Measurements from ENCODE around the gene ASF1A.
"Not testable (repeated sequence)": the region's sequence is repeated elsewhere in the genome, so short reads cannot be mapped to it uniquely, and the experiment has no call there.

ASF1A gene

DNA sequence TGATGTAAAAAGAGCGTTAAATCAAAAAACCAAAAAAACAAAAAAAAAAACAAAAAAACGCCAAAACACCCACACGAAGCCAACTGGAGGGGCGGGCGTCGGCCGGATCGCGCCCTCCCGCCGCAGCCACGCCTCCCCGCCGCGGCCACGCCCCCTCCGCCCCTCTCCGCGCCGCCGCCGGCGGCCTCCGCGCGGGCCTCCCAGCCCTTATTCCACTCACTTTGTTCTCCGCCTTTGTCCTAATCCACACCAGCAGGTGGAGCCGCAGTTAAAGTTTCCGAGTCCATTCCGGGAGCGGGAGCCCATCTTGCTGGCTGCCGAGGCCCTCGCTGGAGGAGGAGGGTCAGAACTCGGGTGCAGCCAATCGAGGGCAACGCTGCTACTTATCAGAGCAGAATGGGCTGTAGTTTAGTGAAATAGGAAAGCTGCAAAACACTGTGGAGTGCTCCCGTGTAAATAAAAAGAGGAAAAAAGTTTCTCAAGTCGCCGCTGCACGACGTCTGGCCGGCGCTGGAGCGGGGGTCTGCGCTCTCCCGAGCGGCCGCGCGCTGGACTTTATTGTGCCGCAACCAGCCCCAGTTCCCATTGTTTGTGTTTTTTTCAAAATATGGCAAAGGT is at the start of gene ASF1A:
TSS of gene ASF1A (plus strand) at position 346 of the 618 bp plus-strand sequence. CDS start at position 608, 262 bp downstream.
- DNase-seq = peak; percentile 98

DNA sequence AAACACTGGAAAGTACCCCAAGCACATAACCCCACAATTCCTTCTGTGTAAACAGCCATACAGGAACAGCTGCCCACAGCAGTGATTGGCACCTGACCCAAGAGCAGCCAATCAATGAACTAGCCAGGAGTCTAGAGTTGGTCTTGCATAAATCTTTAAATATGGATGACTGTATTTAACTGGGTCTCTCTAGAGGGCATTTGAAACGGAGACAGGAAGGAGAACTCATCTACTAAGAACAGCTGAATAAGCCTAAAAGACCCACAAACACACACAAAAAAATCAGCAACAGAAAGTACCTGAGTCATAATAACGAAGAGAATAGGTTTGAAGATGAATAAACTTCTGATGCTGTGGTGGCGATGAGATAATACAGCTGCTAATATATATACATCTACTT is 49.0 kb upstream of the ASF1A start:
- DNase-seq = no peak

DNA sequence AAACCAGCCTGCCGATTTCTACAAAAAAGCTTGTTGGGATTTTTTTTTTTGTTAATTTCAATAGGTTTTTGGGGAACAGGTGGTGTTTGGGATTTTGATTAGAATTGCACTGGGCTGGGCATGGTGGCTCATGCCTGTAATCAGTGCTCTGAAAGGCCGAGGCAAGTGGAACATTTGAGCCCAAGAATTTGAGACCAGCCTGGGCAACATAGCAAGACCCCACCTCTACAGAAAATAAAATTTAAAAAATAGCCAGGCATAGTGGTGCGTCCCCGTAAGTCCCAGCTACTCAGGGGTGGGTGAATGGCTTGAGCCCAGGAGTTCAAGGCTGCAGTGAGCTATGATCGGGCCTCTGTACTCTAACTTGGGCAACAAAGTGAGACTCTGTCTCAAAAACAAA is 40.5 kb upstream of the ASF1A start:
- DNase-seq = no peak

DNA sequence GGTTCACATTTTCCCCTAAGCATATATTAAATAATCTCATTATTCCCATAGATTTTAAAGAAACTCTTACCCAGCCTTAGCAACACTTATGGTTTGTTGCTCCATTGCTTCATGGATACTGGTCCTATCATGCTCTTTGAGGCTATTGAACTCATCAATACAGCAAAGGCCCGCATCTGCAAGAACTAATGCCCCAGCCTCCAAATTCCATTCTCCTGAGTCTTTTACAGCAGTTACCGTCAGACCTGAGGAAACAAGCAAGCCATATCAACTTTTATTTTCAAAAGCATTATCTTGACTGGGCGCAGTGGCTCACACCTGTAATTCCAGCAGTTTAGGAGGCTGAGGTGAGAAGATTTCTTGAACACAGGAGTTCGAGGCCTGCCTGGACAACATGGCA is 37.7 kb upstream of the ASF1A start:
- no peak for DNase-seq

DNA sequence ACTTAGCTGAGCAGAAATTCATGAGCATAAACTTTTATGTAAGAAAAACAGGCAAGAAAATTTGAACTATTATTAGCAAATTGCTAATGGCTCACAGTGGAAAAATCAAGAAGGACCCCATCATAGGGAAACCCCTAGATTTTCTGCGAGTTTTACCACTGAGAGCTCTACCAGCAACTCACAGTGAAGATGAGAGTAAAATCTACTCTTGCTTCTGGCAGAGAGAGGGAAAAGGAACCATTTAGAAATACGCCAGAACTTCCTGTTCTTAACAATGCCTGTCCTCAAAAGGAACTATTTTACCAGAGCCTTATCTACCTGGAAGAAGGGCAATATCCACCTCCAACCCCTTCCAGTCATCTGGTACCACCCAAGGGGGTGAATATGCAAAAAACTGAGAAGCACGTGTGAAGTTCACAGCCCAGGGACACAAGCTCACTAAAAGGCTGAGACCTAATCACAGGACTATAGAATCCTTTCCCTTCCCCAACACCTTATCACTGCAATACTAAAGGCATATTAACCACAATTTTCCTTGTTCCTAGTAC is 34.4 kb upstream of the ASF1A start:
- no peak for DNase-seq

- DNase-seq = no peak
Measured at GRCh38 chr6:118860363-118860762, 33.6 kb upstream of the ASF1A start.

GRCh38 chr6:118860880-118861279 is 33.1 kb upstream of the ASF1A start:
- DNase-seq = no peak

GRCh38 chr6:118862443-118862842 is 31.5 kb upstream of the ASF1A start:
- DNase-seq = no peak

DNA sequence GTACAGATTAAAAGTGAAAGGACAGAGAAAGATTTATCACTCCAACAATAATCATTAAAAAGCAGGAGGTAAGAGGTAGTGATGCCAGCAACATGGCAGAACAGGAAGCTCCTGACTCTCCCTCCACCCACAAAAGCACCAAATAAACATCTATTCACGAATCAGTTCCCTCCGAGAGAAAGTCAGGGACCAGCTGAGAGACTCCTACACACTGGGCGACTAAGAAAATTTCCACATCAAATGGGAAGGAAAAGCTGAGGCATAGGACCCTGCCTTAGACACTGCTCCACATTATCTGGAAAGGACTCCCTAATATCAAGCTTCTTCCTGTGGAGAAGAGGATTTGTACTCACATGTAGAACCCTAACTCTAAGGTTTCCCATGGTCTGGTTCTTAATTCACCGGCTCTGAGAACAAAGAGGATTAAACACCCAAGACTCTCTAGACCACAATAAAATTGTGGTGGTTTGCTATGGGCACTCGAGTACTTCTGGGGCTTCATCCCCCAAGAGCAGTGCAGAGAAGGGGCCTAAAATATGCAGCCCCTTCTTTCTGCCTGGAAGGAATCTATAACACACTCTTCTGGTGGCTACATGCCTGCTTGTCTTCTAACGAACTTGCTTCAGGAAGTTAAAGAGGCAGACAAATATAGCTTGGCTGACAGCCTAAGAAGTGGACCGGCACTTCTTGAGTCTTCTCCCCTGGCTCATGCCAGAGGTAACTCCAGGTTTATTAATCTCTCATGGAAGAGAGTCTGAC is 29.4 kb upstream of the ASF1A start:
- DNase-seq = no peak

DNA sequence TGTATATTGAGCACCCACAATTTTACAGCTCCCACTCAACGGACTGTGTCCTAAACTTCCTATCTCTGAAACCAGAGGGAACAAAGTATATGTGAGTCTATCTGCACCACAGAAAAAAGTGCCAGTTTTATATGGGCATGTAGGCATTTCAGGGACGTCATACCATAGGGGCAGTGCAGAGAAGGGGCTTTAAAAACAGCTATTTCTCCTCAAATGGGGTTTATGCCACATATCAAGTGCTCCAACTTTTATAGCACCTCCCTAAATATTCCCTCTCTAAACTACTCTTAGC is 28.9 kb upstream of the ASF1A start:
- no peak for DNase-seq

GRCh38 chr6:118867181-118867580 is 26.8 kb upstream of the ASF1A start:
- no peak for DNase-seq

GRCh38 chr6:118868901-118869300 is 25.1 kb upstream of the ASF1A start:
- DNase-seq = not testable (repeated sequence)

DNA sequence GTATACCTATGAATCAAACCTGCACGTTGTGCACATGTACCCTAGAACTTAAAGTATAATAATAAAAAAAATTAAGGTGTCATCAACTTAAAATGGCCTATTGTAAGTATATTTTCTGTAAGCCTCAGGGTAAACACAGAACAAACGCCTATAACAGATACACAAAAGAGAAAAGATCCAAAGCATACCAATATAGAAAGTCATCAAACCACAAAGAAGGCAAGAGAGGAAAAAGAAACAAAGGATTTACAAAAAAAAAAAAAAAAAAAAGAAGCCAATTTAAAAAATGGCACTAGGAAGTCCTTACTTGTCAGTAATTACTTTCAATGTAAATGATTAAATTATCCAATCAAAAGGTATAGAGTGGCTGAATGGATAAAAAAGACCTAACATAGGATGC is 24.6 kb upstream of the ASF1A start:
- DNase-seq = peak; percentile 17

DNA sequence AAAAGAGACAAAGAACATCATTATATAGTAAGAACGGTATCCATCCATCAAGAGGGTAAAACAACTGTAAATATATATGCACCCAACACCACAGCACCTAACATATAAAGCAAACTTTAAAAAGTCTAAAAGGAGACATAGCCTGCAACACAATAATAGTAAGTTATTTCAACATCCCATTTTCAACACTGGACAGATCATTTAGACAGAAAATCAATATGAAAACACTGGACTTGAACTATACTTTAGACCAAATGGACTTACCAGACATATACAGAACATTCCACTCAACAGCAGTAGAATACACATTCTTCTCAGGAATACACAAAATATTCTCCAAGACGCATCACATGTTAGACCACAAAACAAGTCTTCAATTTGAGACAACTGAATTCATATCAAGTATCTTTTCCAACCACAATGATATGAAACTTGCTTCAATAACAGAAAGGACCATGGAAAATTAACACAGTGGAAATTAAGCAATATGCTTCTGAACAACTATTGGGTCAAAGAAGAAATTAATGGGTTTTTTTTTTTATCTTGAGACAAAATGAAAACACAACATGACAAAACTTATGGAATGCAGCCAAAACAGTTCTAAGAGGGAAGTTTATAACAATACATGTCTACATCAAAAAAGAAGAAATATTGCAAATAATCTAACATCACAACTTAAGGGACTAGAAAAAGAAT is 23.9 kb upstream of the ASF1A start:
- peak; percentile 3 for DNase-seq

DNA sequence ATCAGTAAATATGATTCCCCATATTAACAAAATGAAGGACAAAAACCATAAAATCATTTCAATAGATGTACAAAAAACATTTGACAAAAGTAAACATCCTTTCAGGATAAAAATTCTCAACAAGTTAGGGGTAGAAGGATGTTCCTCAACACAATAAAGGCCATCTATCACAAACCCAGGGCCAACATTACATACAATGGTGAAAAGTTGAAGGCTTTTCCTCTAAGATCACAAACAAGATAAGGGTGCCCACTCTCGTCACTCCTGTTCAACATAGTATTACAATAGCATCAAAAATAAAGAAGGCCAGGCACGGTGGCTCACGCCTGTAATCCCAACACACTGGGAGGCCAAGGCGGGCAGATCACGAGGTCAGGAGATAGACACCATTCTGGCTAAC is 22.6 kb upstream of the ASF1A start:
- DNase-seq = no peak

- DNase-seq = no peak
Measured at GRCh38 chr6:118872318-118872717, 21.6 kb upstream of the ASF1A start.

DNA sequence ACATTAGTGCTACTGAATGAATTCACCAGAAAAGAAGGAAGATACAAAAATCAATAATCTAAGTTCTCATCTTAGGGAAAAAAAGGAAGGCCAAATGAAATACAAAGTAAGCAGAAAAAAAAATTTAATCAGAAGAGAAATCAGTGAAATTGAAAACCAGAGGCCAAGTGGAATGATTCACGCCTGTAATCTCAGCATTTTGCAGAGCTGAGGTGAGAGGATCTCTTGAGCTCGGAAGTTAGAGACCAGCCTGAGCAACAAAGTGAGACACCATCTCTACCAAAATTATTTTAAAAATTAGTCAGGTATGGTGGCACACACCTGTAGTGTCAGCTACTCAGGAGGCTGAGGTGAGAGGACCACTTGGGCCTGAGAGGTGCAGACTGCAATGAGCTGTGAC is 21.2 kb upstream of the ASF1A start:
- DNase-seq = no peak

- DNase-seq = no peak
Measured at GRCh38 chr6:118873239-118873638, 20.7 kb upstream of the ASF1A start.

DNA sequence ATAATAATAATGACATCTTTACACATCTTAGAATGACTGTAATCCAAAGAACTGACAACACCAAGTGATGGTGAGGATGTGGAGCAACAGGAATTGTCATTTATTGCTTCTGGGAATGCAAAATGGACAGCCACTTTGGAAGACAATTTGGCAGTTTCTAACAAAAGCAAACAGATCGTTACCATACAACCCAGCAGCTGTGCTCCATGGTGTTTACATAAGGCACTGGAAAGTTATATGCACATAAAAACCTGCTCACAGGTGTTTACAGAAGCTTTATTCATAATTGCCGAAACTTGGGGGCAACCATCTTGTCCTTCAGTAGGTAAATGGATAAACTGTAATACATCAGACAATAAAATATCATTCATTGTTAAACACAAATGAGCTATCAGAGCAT is 18.3 kb upstream of the ASF1A start:
- no peak for DNase-seq

- no peak for DNase-seq
Measured at GRCh38 chr6:118876198-118876597, 17.8 kb upstream of the ASF1A start.

DNA sequence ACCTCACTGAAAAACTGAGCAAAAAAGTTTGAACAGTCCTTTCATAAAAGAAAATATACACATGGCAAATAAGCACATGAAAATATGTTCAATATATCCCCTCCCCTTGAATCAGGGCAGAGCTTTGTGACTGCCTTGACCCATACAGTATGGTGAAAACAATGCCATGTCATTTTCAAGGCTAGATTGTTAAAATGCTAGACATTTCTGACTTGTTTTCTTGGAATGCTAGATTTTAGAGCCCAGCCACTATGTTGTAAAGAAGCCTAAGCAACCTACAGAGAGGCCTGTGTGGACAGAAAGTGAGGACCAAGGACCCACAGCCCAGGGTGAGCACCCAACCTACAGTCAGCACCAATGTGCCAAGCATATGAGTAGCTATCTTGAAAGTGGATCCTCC is 17.1 kb upstream of the ASF1A start:
- DNase-seq = no peak

DNA sequence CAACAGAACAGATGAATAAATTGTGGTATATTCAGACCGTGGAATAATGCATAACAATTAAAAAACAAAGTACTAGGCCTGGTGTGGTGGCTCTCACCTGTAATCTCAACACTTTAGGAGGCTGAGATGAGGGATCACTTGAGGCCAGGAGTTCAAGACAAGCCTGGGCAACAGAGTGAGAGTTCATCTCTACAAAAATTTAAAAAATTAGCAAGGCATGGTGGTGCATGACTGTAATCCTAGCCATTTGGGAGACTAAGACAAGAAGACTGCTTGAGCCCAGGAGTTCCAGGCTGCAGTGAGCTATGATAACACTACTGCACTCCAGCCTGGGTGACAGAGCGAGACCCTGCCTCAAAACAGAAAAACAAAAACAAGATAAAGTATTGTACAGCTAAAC is 16.1 kb upstream of the ASF1A start:
- no peak for DNase-seq

DNA sequence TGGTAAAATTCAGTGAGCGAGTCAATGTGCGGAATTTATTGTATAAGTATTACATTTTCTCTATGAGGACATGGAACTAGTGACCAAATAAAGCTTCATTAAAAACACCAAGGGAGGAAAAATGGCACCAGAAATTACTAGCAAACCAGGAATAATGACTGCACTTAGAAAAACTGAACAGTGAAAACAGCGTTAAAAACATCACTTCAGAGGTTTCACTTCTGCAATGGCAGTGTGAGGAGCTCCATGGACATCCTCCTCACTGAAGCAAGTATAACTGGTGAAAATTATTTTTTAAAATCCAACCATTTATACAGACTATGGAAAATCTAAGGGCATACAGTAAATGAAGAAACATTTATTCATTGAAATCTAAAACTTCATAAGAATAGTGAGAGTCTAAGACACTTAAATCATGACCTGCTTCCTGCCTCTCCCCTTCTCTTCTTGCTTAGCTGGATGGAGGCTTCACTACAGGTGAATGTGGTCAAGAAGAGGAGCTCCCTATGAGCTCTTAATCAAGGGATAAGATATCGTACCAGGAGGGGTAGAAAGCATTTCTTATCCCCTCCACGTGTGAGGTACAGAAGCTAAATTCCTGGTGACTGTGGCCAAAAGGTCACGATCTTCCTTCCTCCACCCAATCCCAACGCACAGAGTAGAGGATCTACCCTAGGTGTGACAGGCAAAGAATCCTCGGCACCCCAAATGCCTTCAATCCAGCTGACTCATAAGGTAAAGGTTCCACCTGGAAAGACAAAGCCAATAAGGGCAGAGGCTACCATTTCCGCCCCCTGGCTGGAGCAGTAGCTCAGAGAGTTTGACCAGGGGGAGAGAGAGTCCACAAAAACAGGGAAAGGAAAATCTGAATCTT is 12.3 kb upstream of the ASF1A start:
- no peak for DNase-seq
